ENCODE data around the gene CTNNA3. TPM values are rescaled to one million over a fixed set of nuclear protein-coding genes. Genes with fewer than 3 reads are reported as not detected.

Gene CTNNA3
- total and polyA plus RNA-seq, 12 donors = 2.0 to 213 (median 171) TPM

- Histone ChIP-seq H3K27ac (no peak overlapping the region), H3K36me3 (no peaks in the 10 kb centered on the region), H3K27me3 (no peaks in the 10 kb centered on the region), H3K9me3 (no peaks in the 10 kb centered on the region), H3K4me1 (no peaks in the 10 kb centered on the region), H3K4me3 (no peak overlapping the region)
- no peak for DNase-seq
- no peak for TF ChIP-seq CTCF (IDR thresholded peaks at IDR 0.05)
- WGBS, 2 donors = 62 to 79% methylated on average over 5 of the region's 5 CpGs
- intact Hi-C loops (cut with DNase I) = no loop called here
- ATAC-seq = no peak
Observed at GRCh38 chr10:66218981-66219587, 1476.9 kb downstream of the CTNNA3 start.

GRCh38 chr10:66218289-66218688 is 1477.7 kb downstream of the CTNNA3 start:
- H3K4me1 ChIP-seq = no peaks in the 10 kb centered on the region
- ATAC-seq = no peak
- no peak for TF ChIP-seq CTCF (IDR thresholded peaks at IDR 0.05)
- H3K36me3 ChIP-seq = no peaks in the 10 kb centered on the region
- intact Hi-C loops (cut with DNase I) = no loop called here
- DNase-seq = no peak
- 74 to 85% methylated on average over 2 of the region's 2 CpGs for WGBS, 2 donors
- H3K9me3 ChIP-seq = no peaks in the 10 kb centered on the region
- no peaks in the 10 kb centered on the region for H3K27me3 ChIP-seq
- no peak overlapping the region for H3K4me3 ChIP-seq
- H3K27ac ChIP-seq = no peak overlapping the region

- DNase-seq = no peak
- Histone ChIP-seq H3K27me3 (no peaks in the 10 kb centered on the region), H3K27ac (no peak overlapping the region), H3K36me3 (no peaks in the 10 kb centered on the region), H3K4me3 (no peak overlapping the region), H3K9me3 (no peaks in the 10 kb centered on the region), H3K4me1 (no peaks in the 10 kb centered on the region)
- no peak for TF ChIP-seq CTCF (IDR thresholded peaks at IDR 0.05)
- 78 to 85% methylated on average over 3 of the region's 3 CpGs for WGBS, 2 donors
- ATAC-seq = no peak
- intact Hi-C loops (cut with DNase I) = no loop called here
Observed at GRCh38 chr10:66215920-66216319, 1480.1 kb downstream of the CTNNA3 start.

GRCh38 chr10:66214721-66215404 is 1481.1 kb downstream of the CTNNA3 start:
- ATAC-seq (no peak), DNase-seq (no peak)
- Histone ChIP-seq H3K4me3 (no peak overlapping the region), H3K36me3 (no peaks in the 10 kb centered on the region), H3K4me1 (no peaks in the 10 kb centered on the region), H3K9me3 (no peaks in the 10 kb centered on the region), H3K27ac (no peak overlapping the region), H3K27me3 (no peaks in the 10 kb centered on the region)
- intact Hi-C loops (cut with DNase I) = no loop called here
- 65 to 70% methylated on average over 4 of the region's 4 CpGs for WGBS, 2 donors
- TF ChIP-seq CTCF (IDR thresholded peaks at IDR 0.05) = no peak
